Memory B cell (primary cell): ENCODE data around the gene AGK.
A peak's percentile ranks its signal among the peaks of the same experiment; 100 is the strongest.

Experiments
- ATAC-seq: fragments of 150-1000 bp; cut with Tn5 transposase; 2 replicates; pipeline ENCODE4 v1.10.0; 2021; ENCODE audit warnings: low read depth, mild to moderate bottlenecking, moderate library complexity
- DNase-seq, 2 donors: peaks; one replicate each; pipeline ENCODE4 v3.0.0; 2022; ENCODE audit warnings: low spot score in 2 of 2
- H3K27ac Mint-ChIP-seq: one replicate; pipeline ENCODE4 v1.8.0; 2022; ENCODE audit warnings: mild to moderate bottlenecking, moderate library complexity, mixed read lengths
- H3K27me3 Mint-ChIP-seq: one replicate; pipeline ENCODE4 v1.8.0; 2022; ENCODE audit warnings: mixed read lengths
- H3K36me3 Mint-ChIP-seq: one replicate; pipeline ENCODE4 v1.8.0; 2022; ENCODE audit warnings: mild to moderate bottlenecking, mixed read lengths
- H3K4me1 Mint-ChIP-seq: one replicate; pipeline ENCODE4 v1.8.0; 2022; ENCODE audit warnings: mixed read lengths
- H3K4me3 Mint-ChIP-seq: one replicate; pipeline ENCODE4 v1.8.0; 2022; ENCODE audit warnings: mild to moderate bottlenecking, moderate library complexity, mixed read lengths
- H3K9me3 Mint-ChIP-seq: one replicate; pipeline ENCODE4 v1.8.0; 2022; ENCODE audit warnings: mixed read lengths

The AGK gene

DNA sequence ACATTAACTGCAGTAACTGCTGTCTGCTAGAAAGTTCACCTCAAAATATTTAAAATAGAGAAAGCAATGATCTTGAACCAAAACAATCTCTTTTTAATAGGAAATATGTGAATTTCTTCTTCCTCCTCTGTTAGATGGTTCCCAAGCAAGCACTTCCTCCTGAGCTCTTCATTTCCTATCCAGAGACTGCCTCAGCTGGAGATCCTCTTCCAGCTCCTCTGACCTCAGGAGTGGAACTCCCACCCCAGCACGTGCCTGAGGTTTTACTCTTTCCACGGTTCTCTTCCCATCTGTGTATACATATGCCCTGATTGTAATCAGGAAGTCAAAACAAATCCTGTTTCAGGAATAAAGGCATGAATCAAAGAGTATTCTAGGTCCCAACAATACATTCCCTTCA is 145.1 kb downstream of the AGK start:
- no peak for DNase-seq
- no peak overlapping the region for H3K27ac Mint-ChIP-seq
- no peaks in the 10 kb centered on the region for H3K27me3 Mint-ChIP-seq
- peaks cover 50% of the 10 kb centered on the region for H3K4me1 Mint-ChIP-seq
- H3K4me3 Mint-ChIP-seq = no peak overlapping the region
- H3K36me3 Mint-ChIP-seq = peaks cover 8% of the 10 kb centered on the region
- no peak for ATAC-seq
- H3K9me3 Mint-ChIP-seq = no peaks in the 10 kb centered on the region

- Mint-ChIP-seq H3K27ac (no peak overlapping the region), H3K4me1 (peaks cover 52% of the 10 kb centered on the region), H3K9me3 (no peaks in the 10 kb centered on the region), H3K36me3 (peaks cover 8% of the 10 kb centered on the region), H3K4me3 (no peak overlapping the region), H3K27me3 (no peaks in the 10 kb centered on the region)
- no peak for ATAC-seq
- DNase-seq = no peak
Observed at GRCh38 chr7:141697211-141697871, 146.1 kb downstream of the AGK start.

- peak in 1 of 2 donors; percentile 10 for DNase-seq
- Mint-ChIP-seq H3K27me3 (no peaks in the 10 kb centered on the region), H3K9me3 (no peaks in the 10 kb centered on the region), H3K4me3 (no peak overlapping the region), H3K27ac (peak overlapping the region; percentile 18), H3K4me1 (peaks cover 57% of the 10 kb centered on the region), H3K36me3 (peaks cover 8% of the 10 kb centered on the region)
- no peak for ATAC-seq
Observed at GRCh38 chr7:141698247-141699015, 147.2 kb downstream of the AGK start.

- ATAC-seq = no peak
- Mint-ChIP-seq H3K4me3 (peak overlapping the region; percentile 74), H3K9me3 (no peaks in the 10 kb centered on the region), H3K27me3 (no peaks in the 10 kb centered on the region), H3K36me3 (peaks cover 2% of the 10 kb centered on the region), H3K27ac (peak overlapping the region; percentile 89), H3K4me1 (peaks cover 49% of the 10 kb centered on the region)
- no peak for DNase-seq
Observed at GRCh38 chr7:141699860-141700259, 148.7 kb downstream of the AGK start.

DNA sequence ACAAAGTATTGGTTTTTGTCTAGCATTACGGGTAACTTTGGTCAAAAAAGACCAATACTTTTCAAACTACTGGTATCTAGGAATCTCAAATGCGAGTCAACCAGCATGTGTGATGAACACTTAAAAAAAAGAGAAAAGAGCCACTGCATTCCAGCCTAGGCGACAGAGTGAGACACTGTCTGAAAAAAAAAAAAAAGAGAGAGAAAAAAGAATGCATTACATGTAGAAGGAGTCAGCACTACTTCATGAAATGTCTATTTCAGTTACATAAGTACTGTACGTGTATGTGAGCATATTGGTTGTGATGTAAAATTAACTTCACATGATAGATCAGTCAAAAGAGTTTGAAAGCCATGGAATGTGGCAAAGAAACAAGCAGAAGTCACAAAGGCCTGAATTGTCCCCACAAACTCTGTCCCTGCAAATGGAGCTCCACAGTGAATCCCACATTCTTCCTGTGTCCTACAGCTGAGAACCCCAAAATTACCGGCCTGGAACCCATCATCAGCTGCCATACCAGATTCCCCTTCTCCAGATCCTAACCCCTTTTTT is 149.2 kb downstream of the AGK start:
- Mint-ChIP-seq H3K36me3 (peaks cover 2% of the 10 kb centered on the region), H3K9me3 (no peaks in the 10 kb centered on the region), H3K4me3 (peak overlapping the region; percentile 74), H3K4me1 (peaks cover 45% of the 10 kb centered on the region), H3K27ac (peak overlapping the region; percentile 89), H3K27me3 (no peaks in the 10 kb centered on the region)
- DNase-seq (no peak), ATAC-seq (no peak)

GRCh38 chr7:141700848-141701371 is 149.7 kb downstream of the AGK start:
- Mint-ChIP-seq H3K36me3 (peaks cover 2% of the 10 kb centered on the region), H3K27ac (peak overlapping the region; percentile 89), H3K4me3 (peak overlapping the region; percentile 74), H3K4me1 (peaks cover 40% of the 10 kb centered on the region), H3K9me3 (no peaks in the 10 kb centered on the region), H3K27me3 (no peaks in the 10 kb centered on the region)
- peak in 1 of 2 donors; percentile 19 for DNase-seq
- no peak for ATAC-seq

GRCh38 chr7:141701489-141702046 is 150.4 kb downstream of the AGK start:
- DNase-seq = peak; percentile 67 to 68
- Mint-ChIP-seq H3K4me3 (peak overlapping the region; percentile 74), H3K27me3 (no peaks in the 10 kb centered on the region), H3K36me3 (peaks cover 2% of the 10 kb centered on the region), H3K4me1 (peaks cover 37% of the 10 kb centered on the region), H3K27ac (peak overlapping the region; percentile 89), H3K9me3 (no peaks in the 10 kb centered on the region)
- peak; percentile 75 for ATAC-seq

GRCh38 chr7:141702047-141702567 is 150.9 kb downstream of the AGK start, which contains the start of gene DENND11:
DENND11 (minus strand) TSS chr7:141702166; CDS start chr7:141702153, 13 bp downstream.
- H3K36me3 Mint-ChIP-seq = peaks cover 2% of the 10 kb centered on the region
- H3K9me3 Mint-ChIP-seq = no peaks in the 10 kb centered on the region
- peak; percentile 77 for ATAC-seq
- peak; percentile 61 to 71 for DNase-seq
- H3K4me1 Mint-ChIP-seq = peaks cover 34% of the 10 kb centered on the region
- H3K27ac Mint-ChIP-seq = peak within 1 kb of the TSS; percentile 95
- no peaks in the 10 kb centered on the region for H3K27me3 Mint-ChIP-seq
- peak within 1 kb of the TSS; percentile 80 for H3K4me3 Mint-ChIP-seq

GRCh38 chr7:141702892-141703291 is 151.7 kb downstream of the AGK start:
- Mint-ChIP-seq H3K27ac (peak overlapping the region; percentile 95), H3K27me3 (no peaks in the 10 kb centered on the region), H3K4me3 (no peak overlapping the region), H3K36me3 (peaks cover 2% of the 10 kb centered on the region), H3K4me1 (peaks cover 32% of the 10 kb centered on the region), H3K9me3 (peaks cover 2% of the 10 kb centered on the region)
- DNase-seq = no peak
- ATAC-seq = no peak

DNA sequence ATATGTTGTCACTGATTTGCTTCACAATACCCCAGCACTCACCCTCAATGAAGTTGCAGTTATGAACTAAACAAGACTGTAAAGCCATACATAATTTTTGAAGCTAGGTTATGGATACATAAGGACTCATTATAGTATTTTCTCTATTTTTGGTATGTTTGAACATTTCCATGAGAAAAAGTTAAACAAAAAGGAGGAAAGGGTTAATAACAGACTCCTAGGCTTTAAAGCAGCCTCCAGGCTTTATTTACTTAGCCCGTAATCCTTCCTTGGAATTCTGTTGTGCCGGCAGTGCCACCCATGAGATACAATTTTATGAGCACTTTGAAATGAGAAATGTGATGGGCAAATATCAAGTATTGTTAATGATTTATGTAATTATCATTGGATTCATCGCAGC is 152.9 kb downstream of the AGK start:
- peaks cover 2% of the 10 kb centered on the region for H3K9me3 Mint-ChIP-seq
- no peak overlapping the region for H3K27ac Mint-ChIP-seq
- no peak for ATAC-seq
- no peak overlapping the region for H3K4me3 Mint-ChIP-seq
- H3K4me1 Mint-ChIP-seq = peaks cover 24% of the 10 kb centered on the region
- DNase-seq = no peak
- no peaks in the 10 kb centered on the region for H3K36me3 Mint-ChIP-seq
- H3K27me3 Mint-ChIP-seq = no peaks in the 10 kb centered on the region

DNA sequence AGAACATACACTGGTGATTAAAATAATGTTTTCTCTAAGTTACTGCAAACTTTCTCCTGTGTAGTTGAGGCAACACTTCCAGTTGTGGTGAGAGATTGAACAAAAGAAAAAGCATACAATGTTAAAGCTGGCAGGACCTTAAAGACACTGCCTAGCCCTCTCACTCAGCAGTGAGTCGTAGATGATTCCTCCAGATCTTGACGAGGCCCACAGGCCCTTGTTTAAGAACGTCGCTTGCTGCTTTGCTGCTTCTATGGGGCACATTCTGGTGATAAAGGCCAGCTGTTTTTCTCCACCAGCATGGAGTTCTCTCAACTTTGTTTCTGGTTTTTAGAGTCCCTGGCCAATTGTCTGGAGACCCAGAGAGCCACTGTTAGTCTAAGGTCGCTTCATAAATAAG is 153.5 kb downstream of the AGK start:
- H3K27ac Mint-ChIP-seq = no peak overlapping the region

More for the DNA sequence above, 153.5 kb downstream of the AGK start:
- ATAC-seq (no peak), DNase-seq (no peak)
- Mint-ChIP-seq H3K4me3 (no peak overlapping the region), H3K27me3 (no peaks in the 10 kb centered on the region), H3K4me1 (peaks cover 19% of the 10 kb centered on the region), H3K9me3 (peaks cover 2% of the 10 kb centered on the region), H3K36me3 (no peaks in the 10 kb centered on the region)
